CD14-positive monocyte (primary cell): ENCODE data around the gene RPA3. TPM values are rescaled to one million over a fixed set of nuclear protein-coding genes. Genes with fewer than 3 reads are reported as not detected.

ENCODE experiments used
- DNase-seq, 3 donors: peaks; one replicate each; pipeline ENCODE4 v3.0.0-alpha.2; 2011 to 2022
- H2AFZ ChIP-seq: 2 replicates; pipeline ENCODE4 v1.6.0; 2012; ENCODE audit warnings: mild to moderate bottlenecking, low read depth, low read length, inconsistent platforms; ENCODE audit not compliant: insufficient read depth, poor library complexity, severe bottlenecking
- H3K27ac ChIP-seq, 2 donors: 1 replicate in 1 of 2; 2 replicates in 1 of 2; pipeline ENCODE4 v1.5.1; 2012 to 2013; ENCODE audit warnings: low read length in 2 of 2, control low read depth in 1 of 2, inconsistent platforms in 1 of 2, low read depth in 1 of 2, mild to moderate bottlenecking in 1 of 2
- H3K27me3 ChIP-seq, 2 donors: one replicate each; pipeline versions ENCODE4 v1.6.0 to v1.6.1; 2011 to 2013; ENCODE audit warnings: low read length in 2 of 2; ENCODE audit not compliant: control insufficient read depth in 2 of 2, insufficient read depth in 2 of 2
- H3K36me3 ChIP-seq, 2 donors: replicated peaks in 1 of 2; 1 replicate in 1 of 2; 2 replicates in 1 of 2; pipeline versions ENCODE4 v1.5.1 to v1.6.1; 2012 to 2013; ENCODE audit warnings: low read length in 2 of 2, control low read depth in 1 of 2, inconsistent platforms in 1 of 2, mild to moderate bottlenecking in 1 of 2; ENCODE audit not compliant: insufficient read depth in 2 of 2, control insufficient read depth in 1 of 2
- H3K4me1 ChIP-seq, 2 donors: 1 replicate in 1 of 2; 2 replicates in 1 of 2; pipeline versions ENCODE4 v1.5.1 to v1.6.1; 2012 to 2013; ENCODE audit warnings: low read length in 2 of 2, control low read depth in 1 of 2, inconsistent platforms in 1 of 2, mild to moderate bottlenecking in 1 of 2, moderate library complexity in 1 of 2; ENCODE audit not compliant: insufficient read depth in 2 of 2, control insufficient read depth in 1 of 2
- H3K4me2 ChIP-seq: replicated peaks from 2 replicates; pipeline ENCODE3; 2012; ENCODE audit warnings: low read length, moderate library complexity, mild to moderate bottlenecking; ENCODE audit not compliant: poor library complexity, severe bottlenecking; ENCODE audit errors: extremely low read depth
- H3K4me3 ChIP-seq, 3 experiments: fragments of 200-600 bp in 1 of 3; sonication (generic) in 1 of 3; replicated peaks in 1 of 3; 1 replicate in 2 of 3; 2 replicates in 1 of 3; pipeline ENCODE4 v1.5.1; 2011 to 2013; ENCODE audit warnings: low read length in 3 of 3, mild to moderate bottlenecking in 3 of 3, control low read depth in 2 of 3, low read depth in 2 of 3, inconsistent platforms in 1 of 3, moderate library complexity in 1 of 3
- H3K79me2 ChIP-seq: 2 replicates; pipeline ENCODE4 v1.6.0; 2012; ENCODE audit warnings: mild to moderate bottlenecking, control low read depth, inconsistent platforms, low read length, moderate library complexity; ENCODE audit not compliant: insufficient read depth
- H3K9ac ChIP-seq: 2 replicates; pipeline ENCODE4 v1.6.0; 2017; ENCODE audit warnings: low read length, mild to moderate bottlenecking; ENCODE audit not compliant: insufficient read depth, poor library complexity, severe bottlenecking
- H3K9me3 ChIP-seq, 2 donors: replicated peaks in 1 of 2; 1 replicate in 1 of 2; 2 replicates in 1 of 2; pipeline versions ENCODE4 v1.5.1 to v1.6.1; 2012 to 2013; ENCODE audit warnings: low read length in 2 of 2, control low read depth in 1 of 2; ENCODE audit not compliant: control insufficient read depth in 1 of 2, insufficient read depth in 1 of 2
- H4K20me1 ChIP-seq: 2 replicates; pipeline ENCODE4 v1.6.0; 2012; ENCODE audit warnings: mild to moderate bottlenecking, low read length, control low read depth, moderate library complexity; ENCODE audit not compliant: insufficient read depth
- H3K27ac Mint-ChIP-seq, 7 donors: one replicate each; pipeline ENCODE4 v1.8.0; 2020; ENCODE audit warnings: mild to moderate bottlenecking in 7 of 7, mixed read lengths in 7 of 7, moderate library complexity in 6 of 7, inconsistent platforms in 2 of 7
- H3K27me3 Mint-ChIP-seq, 3 donors: one replicate each; pipeline ENCODE4 v1.8.0; 2021 to 2022; ENCODE audit warnings: low read depth in 3 of 3, mild to moderate bottlenecking in 3 of 3, mixed read lengths in 3 of 3, moderate library complexity in 3 of 3, inconsistent platforms in 1 of 3
- H3K36me3 Mint-ChIP-seq, 2 donors: one replicate each; pipeline ENCODE4 v1.8.0; 2020; ENCODE audit warnings: mixed read lengths in 2 of 2, inconsistent platforms in 1 of 2, mild to moderate bottlenecking in 1 of 2
- H3K4me1 Mint-ChIP-seq: one replicate; pipeline ENCODE4 v1.8.0; 2020; ENCODE audit warnings: mild to moderate bottlenecking, mixed read lengths
- H3K4me3 Mint-ChIP-seq, 2 donors: one replicate each; pipeline ENCODE4 v1.8.0; 2020; ENCODE audit warnings: mild to moderate bottlenecking in 2 of 2, mixed read lengths in 2 of 2, moderate library complexity in 1 of 2
- H3K9me3 Mint-ChIP-seq, 7 donors: one replicate each; pipeline ENCODE4 v1.8.0; 2020 to 2022; ENCODE audit warnings: mixed read lengths in 7 of 7, mild to moderate bottlenecking in 6 of 7, moderate library complexity in 6 of 7, inconsistent platforms in 2 of 7
- CTCF ChIP-seq: fragments of 200-600 bp; IDR thresholded peaks from one replicate; pipeline ENCODE4 v1.8.0; 2022; ENCODE audit warnings: antibody characterized with exemption, mild to moderate bottlenecking
- WGBS: methylation state at CpG from one replicate; pipeline ENCODE4 v1.1.5; 2013; ENCODE audit warnings: missing lambda C conversion rate; ENCODE audit not compliant: insufficient coverage; 5-methylcytosine and 5-hydroxymethylcytosine counted together
- intact Hi-C, 2 donors: fragments of 100-400 bp; cut with micrococcal nuclease; formaldehyde crosslinking; loops; one replicate each; pipeline versions ENCODE4 v1.15.0 to v1.15.1; 2023
- polyA plus RNA-seq, 3 donors: library from polyadenylated mRNA; depleted of rRNA in 1 of 3; unstranded in 2 of 3; stranded (reverse) in 1 of 3; fragments of 300-500 nt in 2 of 3; fragments of >200 nt in 1 of 3; fragmentation: Illumina TruSeq in 2 of 3; gene quantifications; 1 replicate in 2 of 3; 2 replicates in 1 of 3; pipeline ENCODE4 v1.2.3, GENCODE V29; 2012 to 2021

The RPA3 gene
- polyA plus RNA-seq, 3 donors, result 6.2 to 50.5 (median 44.7) TPM

GRCh38 chr7:7694542-7694941, 23.9 kb downstream of the RPA3 start:
- no CpG with 5 or more reads among the region's 3 CpGs for WGBS
- no peak overlapping the region for H3K9ac ChIP-seq
- no peak overlapping the region for H3K4me3 ChIP-seq
- Mint-ChIP-seq H3K27ac (no peak overlapping the region), H3K36me3 (peaks cover 3 to 4% of the 10 kb centered on the region in 2 donors), H3K27me3 (no peaks in the 10 kb centered on the region), H3K4me1 (peaks cover 6% of the 10 kb centered on the region), H3K4me3 (no peak overlapping the region), H3K9me3 (no peaks in the 10 kb centered on the region)
- H3K27me3 ChIP-seq, result no peaks in the 10 kb centered on the region
- H3K4me2 ChIP-seq, result no peak overlapping the region
- no peak for DNase-seq
- intact Hi-C loops, result no loop called here
- H3K36me3 ChIP-seq, result no peaks in the 10 kb centered on the region
- H3K4me1 ChIP-seq, result no peaks in the 10 kb centered on the region
- H3K9me3 ChIP-seq, result no peaks in the 10 kb centered on the region
- H3K27ac ChIP-seq, result no peak overlapping the region
- no peaks in the 10 kb centered on the region for H4K20me1 ChIP-seq
- no peaks in the 10 kb centered on the region for H3K79me2 ChIP-seq
- H2AFZ ChIP-seq, result no peak overlapping the region
- no peak for TF ChIP-seq CTCF

GRCh38 chr7:7693881-7694280, 24.5 kb downstream of the RPA3 start:
- no peaks in the 10 kb centered on the region for H3K4me1 ChIP-seq
- H3K27ac Mint-ChIP-seq, result no peak overlapping the region
- no peak overlapping the region for H3K9ac ChIP-seq
- no peak overlapping the region for H2AFZ ChIP-seq
- no peaks in the 10 kb centered on the region for H3K79me2 ChIP-seq
- no peaks in the 10 kb centered on the region for H3K9me3 Mint-ChIP-seq
- intact Hi-C loops, result no loop called here
- H3K4me3 Mint-ChIP-seq, result no peak overlapping the region
- H3K27ac ChIP-seq, result no peak overlapping the region
- no peaks in the 10 kb centered on the region for H3K36me3 ChIP-seq
- no peaks in the 10 kb centered on the region for H3K27me3 Mint-ChIP-seq
- DNase-seq, result no peak
- H3K4me1 Mint-ChIP-seq, result peaks cover 8% of the 10 kb centered on the region
- H3K4me2 ChIP-seq, result no peak overlapping the region
- no peaks in the 10 kb centered on the region for H3K9me3 ChIP-seq
- H3K27me3 ChIP-seq, result no peaks in the 10 kb centered on the region
- H3K4me3 ChIP-seq, result no peak overlapping the region
- no peaks in the 10 kb centered on the region for H4K20me1 ChIP-seq
- no peak for TF ChIP-seq CTCF
- H3K36me3 Mint-ChIP-seq, result peaks cover 3 to 4% of the 10 kb centered on the region in 2 donors
